ENCODE data around the gene PGA4. TPM values are rescaled to one million over a fixed set of nuclear protein-coding genes. Genes with fewer than 3 reads are reported as not detected.

Gene PGA4
- total RNA-seq, 1 experiment from 2014 or later, result not detected

- ChIA-PET POLR2A (no interaction called here), CTCF (interaction anchor here (1.1 kb wide), 1 partner anchor 108 kb away, joined by 3 read pairs; no protein-coding TSS in a partner anchor)
- Mint-ChIP-seq H3K4me3 (no peak overlapping the region), H3K27ac (no peak overlapping the region), H3K36me3 (no peaks in the 10 kb centered on the region), H3K9me3 (peaks cover 12% of the 10 kb centered on the region), H3K4me1 (0 out of 2 replicates have a peak, but pooled peaks cover 4% of the 10 kb centered on the region), H3K27me3 (ENCODE audit: low read depth) (no peaks in the 10 kb centered on the region)
- DNase-seq (ENCODE audit: low spot score), result no peak
- TF ChIP-seq ZNF121 (CRISPR knock-in tag; IDR thresholded peaks at IDR 0.05), result peak; percentile 90
- no peak for TF ChIP-seq SMAD4 (CRISPR knock-in tag; IDR thresholded peaks at IDR 0.05)
- ATAC-seq, result no peak
Observed at GRCh38 chr11:61189933-61190332, 32.2 kb upstream of the PGA4 start.

GRCh38 chr11:61193596-61193995 lies 28.6 kb upstream of the PGA4 start:
- POLR2A ChIA-PET, result no interaction called here
- ATAC-seq, result peak; percentile 87
- no peak overlapping the region for H3K4me3 Mint-ChIP-seq
- H3K27ac Mint-ChIP-seq, result no peak overlapping the region
- H3K36me3 Mint-ChIP-seq, result no peaks in the 10 kb centered on the region
- peaks cover 16% of the 10 kb centered on the region for H3K9me3 Mint-ChIP-seq
- H3K4me1 Mint-ChIP-seq, result peaks cover 4% of the 10 kb centered on the region; the same call in 1 of the 2 replicates
- CTCF ChIA-PET, result interaction anchor here (0.5 to 1.3 kb wide), 3 partner anchors 9 to 192 kb away, joined by 3 to 5 read pairs (median 3); no protein-coding TSS in a partner anchor
- DNase-seq (ENCODE audit: low spot score), result peak; percentile 17
- no peaks in the 10 kb centered on the region for H3K27me3 Mint-ChIP-seq (ENCODE audit: low read depth)
- TF ChIP-seq SP1 (CRISPR knock-in tag; conservative IDR thresholded peaks at IDR 0.05) (no peak), HMGXB4 (CRISPR knock-in tag; IDR thresholded peaks at IDR 0.05) (0 out of 2 replicates have a peak, but pooled peaks have one; percentile 33), STAT6 (CRISPR knock-in tag; conservative IDR thresholded peaks at IDR 0.05; ENCODE audit: low read depth) (no peak)

GRCh38 chr11:61194169-61194671 lies 27.9 kb upstream of the PGA4 start:
- H3K4me3 Mint-ChIP-seq, result no peak overlapping the region
- peaks cover 2% of the 10 kb centered on the region for H3K27me3 Mint-ChIP-seq (ENCODE audit: low read depth)
- DNase-seq (ENCODE audit: low spot score) (peak; percentile 24), ATAC-seq (peak; percentile 59)
- no peak overlapping the region for H3K27ac Mint-ChIP-seq
- no peak for TF ChIP-seq ZNF512 (CRISPR knock-in tag; IDR thresholded peaks at IDR 0.05; ENCODE audit: borderline replicate concordance)
- no peak for TF ChIP-seq MAX (CRISPR knock-in tag; IDR thresholded peaks at IDR 0.05)
- no peak for TF ChIP-seq TP53 (CRISPR knock-in tag; IDR thresholded peaks at IDR 0.05)
- no peak for TF ChIP-seq ZNF281 (CRISPR knock-in tag; IDR thresholded peaks at IDR 0.05)
- no peak for TF ChIP-seq E2F5 (CRISPR knock-in tag; IDR thresholded peaks at IDR 0.05)
- no peak for TF ChIP-seq FOXJ3 (CRISPR knock-in tag; IDR thresholded peaks at IDR 0.05; ENCODE audit: borderline replicate concordance)
- no peak for TF ChIP-seq NFYB (CRISPR knock-in tag; conservative IDR thresholded peaks at IDR 0.05; ENCODE audit: low read depth)
- no peak for TF ChIP-seq TEAD1 (CRISPR knock-in tag; IDR thresholded peaks at IDR 0.05)
- peaks cover 21% of the 10 kb centered on the region for H3K9me3 Mint-ChIP-seq
- no peaks in the 10 kb centered on the region for H3K36me3 Mint-ChIP-seq
- CTCF ChIA-PET, result interaction anchor here (0.5 to 1.3 kb wide), 5 partner anchors 9 to 225 kb away, joined by 3 to 5 read pairs (median 3); no protein-coding TSS in a partner anchor
- H3K4me1 Mint-ChIP-seq, result peaks cover 4% of the 10 kb centered on the region; the same call in 1 of the 2 replicates
- POLR2A ChIA-PET, result no interaction called here

Data from WTC11 (cell line).